Mesenchymal stem cell (in vitro differentiated cells and primary cell): ENCODE results near the gene ARSG.
A peak's percentile ranks its signal among the peaks of the same experiment; 100 is the strongest.

Source experiments
- DNase-seq: peaks from one replicate; pipeline ENCODE4 v3.0.0-alpha.2; 2013
- H2AFZ ChIP-seq: one replicate; pipeline ENCODE4 v1.6.1; 2013; ENCODE audit warnings: low read depth, mild to moderate bottlenecking, control low read depth, inconsistent platforms, low read length, moderate library complexity
- H2AK5ac ChIP-seq: 2 replicates; pipeline ENCODE4 v1.6.1; 2013; ENCODE audit warnings: low read length, moderate library complexity, mild to moderate bottlenecking, inconsistent platforms; ENCODE audit not compliant: severe bottlenecking
- H2BK120ac ChIP-seq: one replicate; pipeline ENCODE4 v1.6.1; 2013; ENCODE audit warnings: low read depth, mild to moderate bottlenecking, inconsistent platforms, low read length, moderate library complexity
- H2BK12ac ChIP-seq, 2 experiments: one replicate each; pipeline ENCODE4 v1.6.1; 2013; ENCODE audit warnings: inconsistent platforms in 2 of 2, low read length in 2 of 2, mild to moderate bottlenecking in 2 of 2, moderate library complexity in 2 of 2, control low read depth in 1 of 2
- H2BK15ac ChIP-seq: one replicate; pipeline ENCODE4 v1.6.1; 2013; ENCODE audit warnings: mild to moderate bottlenecking, low read depth, inconsistent platforms; ENCODE audit not compliant: poor library complexity, severe bottlenecking
- H2BK5ac ChIP-seq: 2 replicates; pipeline ENCODE4 v1.6.1; 2013; ENCODE audit warnings: low read depth, mild to moderate bottlenecking, low read length, control low read depth, inconsistent platforms; ENCODE audit not compliant: poor library complexity, severe bottlenecking
- H3K14ac ChIP-seq, 2 experiments: one replicate each; pipeline ENCODE4 v1.6.1; 2013; ENCODE audit warnings: inconsistent platforms in 2 of 2, low read length in 2 of 2, control low read depth in 1 of 2, mild to moderate bottlenecking in 1 of 2, moderate library complexity in 1 of 2
- H3K18ac ChIP-seq, 2 experiments: one replicate each; pipeline ENCODE4 v1.6.1; 2013; ENCODE audit warnings: inconsistent platforms in 2 of 2, low read length in 2 of 2, control low read depth in 1 of 2, low read depth in 1 of 2, mild to moderate bottlenecking in 1 of 2
- H3K23ac ChIP-seq, 2 experiments: one replicate each; pipeline ENCODE4 v1.6.1; 2013; ENCODE audit warnings: inconsistent platforms in 2 of 2, low read length in 2 of 2, mild to moderate bottlenecking in 2 of 2, moderate library complexity in 2 of 2, control low read depth in 1 of 2
- H3K27ac ChIP-seq: 2 replicates; pipeline ENCODE4 v1.5.1; 2013; ENCODE audit warnings: mild to moderate bottlenecking, moderate library complexity, low read length, control low read depth, inconsistent platforms; ENCODE audit not compliant: poor library complexity, severe bottlenecking
- H3K27me3 ChIP-seq, 2 experiments: 2 replicates each; pipeline versions ENCODE4 v1.6.1 to v1.7.0; 2013; ENCODE audit warnings: low read length in 2 of 2, mild to moderate bottlenecking in 2 of 2, moderate library complexity in 2 of 2, control low read depth in 1 of 2, inconsistent platforms in 1 of 2; ENCODE audit not compliant: control insufficient read depth in 1 of 2, insufficient read depth in 1 of 2
- H3K36me3 ChIP-seq, 2 experiments: 2 replicates each; pipeline versions ENCODE4 v1.6.1 to v1.7.0; 2013; ENCODE audit warnings: low read length in 2 of 2, control low read depth in 1 of 2, inconsistent platforms in 1 of 2, low read depth in 1 of 2, mild to moderate bottlenecking in 1 of 2; ENCODE audit not compliant: insufficient read depth in 2 of 2, control insufficient read depth in 1 of 2
- H3K4ac ChIP-seq, 2 experiments: one replicate each; pipeline ENCODE4 v1.6.1; 2013; ENCODE audit warnings: inconsistent platforms in 2 of 2, low read length in 2 of 2, mild to moderate bottlenecking in 2 of 2, moderate library complexity in 2 of 2, control low read depth in 1 of 2, low read depth in 1 of 2
- H3K4me1 ChIP-seq: 2 replicates; pipeline ENCODE4 v1.6.1; 2013; ENCODE audit warnings: low read depth, low read length, control low read depth; ENCODE audit not compliant: control insufficient read depth, insufficient read depth
- H3K4me2 ChIP-seq: 2 replicates; pipeline ENCODE4 v1.6.1; 2013; ENCODE audit warnings: low read length, mild to moderate bottlenecking, inconsistent platforms; ENCODE audit not compliant: poor library complexity, severe bottlenecking
- H3K4me3 ChIP-seq, 2 experiments: 2 replicates each; pipeline versions ENCODE4 v1.5.1 to v1.7.0; 2013; ENCODE audit warnings: low read length in 2 of 2, mild to moderate bottlenecking in 2 of 2, control low read depth in 1 of 2, low read depth in 1 of 2; ENCODE audit not compliant: insufficient read depth in 1 of 2
- H3K79me1 ChIP-seq: replicated peaks from 2 replicates; pipeline ENCODE4 v1.6.1; 2013; ENCODE audit warnings: mild to moderate bottlenecking, control low read depth, low read length, inconsistent platforms; ENCODE audit not compliant: poor library complexity, severe bottlenecking
- H3K9ac ChIP-seq: 2 replicates; pipeline ENCODE4 v1.7.0; 2013; ENCODE audit warnings: mild to moderate bottlenecking, low read length, moderate library complexity
- H3K9me3 ChIP-seq: 2 replicates; pipeline ENCODE4 v1.7.0; 2013; ENCODE audit warnings: mild to moderate bottlenecking, low read length; ENCODE audit not compliant: control insufficient read depth
- H4K8ac ChIP-seq: one replicate; pipeline ENCODE4 v1.6.1; 2013; ENCODE audit warnings: inconsistent platforms, mild to moderate bottlenecking, low read length, moderate library complexity
- H4K91ac ChIP-seq: one replicate; pipeline ENCODE4 v1.6.1; 2013; ENCODE audit warnings: mild to moderate bottlenecking, low read length, inconsistent platforms
- WGBS: methylation state at CpG from one replicate; pipeline ENCODE4 v1.1.7; 2013; ENCODE audit warnings: mixed read lengths; 5-methylcytosine and 5-hydroxymethylcytosine counted together

ARSG gene

DNA sequence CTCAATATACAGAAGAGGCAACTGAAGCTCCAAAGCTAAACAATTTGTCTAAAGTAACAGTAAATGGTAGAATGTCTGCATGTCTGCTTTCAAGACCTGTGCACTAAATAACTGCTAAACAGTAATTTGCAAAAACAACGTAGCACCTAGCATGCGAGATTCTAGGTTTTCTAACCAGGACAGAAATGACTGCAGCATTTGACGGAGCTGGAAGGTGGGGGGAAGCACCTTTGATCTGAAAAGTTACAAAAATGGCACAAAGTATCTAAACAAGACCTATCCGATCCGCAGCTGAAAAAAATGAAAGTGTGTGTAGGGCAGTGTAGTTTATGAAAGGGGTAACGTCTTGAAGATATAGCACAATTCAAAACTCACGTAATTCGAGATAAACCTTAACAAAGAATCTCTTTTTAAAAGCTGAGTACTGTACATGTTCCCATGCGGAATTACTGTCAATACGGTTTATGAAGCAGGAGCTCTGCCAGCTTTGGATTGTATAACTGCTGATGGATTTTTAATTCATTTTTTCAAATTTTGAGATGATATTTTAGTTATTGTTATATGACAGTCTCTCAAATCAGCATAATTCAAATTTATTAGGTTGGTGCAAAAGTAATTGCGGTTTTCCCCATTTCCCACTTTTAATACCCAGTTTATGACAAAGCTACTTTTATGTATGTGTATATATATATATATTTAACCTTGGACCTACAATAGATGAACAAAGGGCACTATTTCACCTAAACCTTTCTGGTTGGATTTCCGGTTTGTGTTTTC, 167.2 kb downstream of the ARSG start:
- no peak overlapping the region for H2AK5ac ChIP-seq
- DNase-seq, result no peak
- no peak overlapping the region for H2BK5ac ChIP-seq
- no peak overlapping the region for H4K91ac ChIP-seq
- H3K79me1 ChIP-seq, result peaks cover 2% of the 10 kb centered on the region
- H2AFZ ChIP-seq, result no peak overlapping the region
- no peak overlapping the region for H2BK12ac ChIP-seq
- peak overlapping the region; percentile 94 for H3K4me2 ChIP-seq
- no peaks in the 10 kb centered on the region for H3K9me3 ChIP-seq
- H2BK15ac ChIP-seq, result no peak overlapping the region
- no peak overlapping the region for H3K23ac ChIP-seq
- peak overlapping the region in 1 of 2 experiments; percentile 86 for H3K4me3 ChIP-seq
- H2BK120ac ChIP-seq, result no peak overlapping the region
- H3K4ac ChIP-seq, result no peak overlapping the region
- WGBS, result 46% methylated on average over 5 of the region's 12 CpGs
- H3K27ac ChIP-seq, result no peak overlapping the region
- no peaks in the 10 kb centered on the region for H3K27me3 ChIP-seq
- H3K14ac ChIP-seq, result no peak overlapping the region
- H3K36me3 ChIP-seq, result peaks cover 0 to 14% of the 10 kb centered on the region in 2 experiments
- H3K9ac ChIP-seq, result peak overlapping the region; percentile 94
- peaks cover 7% of the 10 kb centered on the region for H3K4me1 ChIP-seq
- H3K18ac ChIP-seq, result no peak overlapping the region
- no peak overlapping the region for H4K8ac ChIP-seq

DNA sequence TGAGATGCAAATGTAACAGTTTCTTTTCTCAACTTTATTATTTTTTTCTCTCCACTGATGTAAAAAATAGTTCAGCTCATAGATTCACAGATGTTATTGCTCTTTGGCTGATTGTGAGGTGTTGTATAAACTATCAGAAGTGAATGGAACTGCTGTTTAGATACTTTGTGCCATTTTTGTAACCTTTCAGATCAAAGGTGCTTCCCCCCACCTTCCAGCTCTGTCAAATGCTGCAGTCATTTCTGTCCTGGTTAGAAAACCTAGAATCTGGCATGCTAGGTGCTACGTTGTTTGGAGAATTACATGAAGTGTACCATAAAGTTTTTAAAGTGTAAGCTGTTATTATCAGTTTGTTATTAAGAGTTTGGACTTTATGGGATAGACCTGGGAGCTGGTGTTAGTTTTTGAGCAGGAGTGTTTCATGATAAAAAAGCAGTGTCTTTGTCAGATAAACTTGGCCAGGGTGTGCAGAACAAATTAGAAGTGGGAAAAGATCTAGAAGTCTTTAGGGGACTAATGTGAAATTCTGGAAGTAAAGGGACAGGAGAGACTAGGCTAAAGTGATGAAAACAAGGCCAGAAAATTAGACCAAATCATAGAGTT, 167.8 kb downstream of the ARSG start:
- Histone ChIP-seq H3K27me3 (no peaks in the 10 kb centered on the region), H4K8ac (no peak overlapping the region), H3K14ac (no peak overlapping the region), H3K4ac (no peak overlapping the region), H3K23ac (no peak overlapping the region), H3K18ac (no peak overlapping the region), H2AK5ac (no peak overlapping the region), H2BK12ac (no peak overlapping the region), H2AFZ (no peak overlapping the region), H2BK15ac (no peak overlapping the region), H3K27ac (no peak overlapping the region), H4K91ac (no peak overlapping the region), H3K4me2 (no peak overlapping the region), H3K9ac (peak overlapping the region; percentile 94), H3K9me3 (no peaks in the 10 kb centered on the region), H2BK120ac (no peak overlapping the region), H2BK5ac (no peak overlapping the region), H3K4me1 (peaks cover 6% of the 10 kb centered on the region), H3K36me3 (peaks cover 0 to 8% of the 10 kb centered on the region in 2 experiments), H3K4me3 (no peak overlapping the region), H3K79me1 (peaks cover 2% of the 10 kb centered on the region)
- no peak for DNase-seq
- WGBS, result 52% methylated on average over 1 of the region's 1 CpG

DNA sequence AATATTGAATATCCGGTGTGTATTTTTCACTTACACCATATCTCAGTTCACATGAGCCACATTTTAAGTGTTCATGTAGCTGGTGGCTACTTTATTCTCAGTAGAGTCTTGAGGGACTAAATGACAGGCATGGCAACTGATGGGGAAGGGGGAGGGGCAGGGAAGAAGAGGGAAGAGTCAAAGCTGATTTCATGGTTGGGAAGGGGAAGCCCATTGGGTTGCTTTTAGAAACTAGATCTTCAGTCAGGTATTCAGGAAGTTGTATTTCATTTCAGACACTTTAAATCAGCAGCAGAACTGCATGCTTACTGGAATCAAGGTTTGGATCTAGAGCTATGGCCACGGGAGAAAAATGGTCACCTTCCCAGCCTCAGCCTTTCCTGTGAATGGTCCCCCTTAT, 168.9 kb downstream of the ARSG start:
- Histone ChIP-seq H2BK5ac (no peak overlapping the region), H3K79me1 (peaks cover 2% of the 10 kb centered on the region), H3K14ac (no peak overlapping the region), H4K91ac (no peak overlapping the region), H3K27ac (no peak overlapping the region), H3K4me1 (peaks cover 6% of the 10 kb centered on the region), H2AFZ (no peak overlapping the region), H3K23ac (no peak overlapping the region), H3K36me3 (no peaks in the 10 kb centered on the region), H3K4me3 (no peak overlapping the region), H4K8ac (no peak overlapping the region), H3K18ac (no peak overlapping the region), H3K4me2 (no peak overlapping the region), H3K9ac (no peak overlapping the region), H2BK120ac (no peak overlapping the region), H2BK15ac (no peak overlapping the region), H3K27me3 (no peaks in the 10 kb centered on the region), H3K4ac (no peak overlapping the region), H3K9me3 (no peaks in the 10 kb centered on the region), H2BK12ac (peak overlapping the region in 1 of 2 experiments; percentile 54), H2AK5ac (no peak overlapping the region)
- 88% methylated on average over 1 of the region's 2 CpGs for WGBS
- DNase-seq, result no peak

DNA sequence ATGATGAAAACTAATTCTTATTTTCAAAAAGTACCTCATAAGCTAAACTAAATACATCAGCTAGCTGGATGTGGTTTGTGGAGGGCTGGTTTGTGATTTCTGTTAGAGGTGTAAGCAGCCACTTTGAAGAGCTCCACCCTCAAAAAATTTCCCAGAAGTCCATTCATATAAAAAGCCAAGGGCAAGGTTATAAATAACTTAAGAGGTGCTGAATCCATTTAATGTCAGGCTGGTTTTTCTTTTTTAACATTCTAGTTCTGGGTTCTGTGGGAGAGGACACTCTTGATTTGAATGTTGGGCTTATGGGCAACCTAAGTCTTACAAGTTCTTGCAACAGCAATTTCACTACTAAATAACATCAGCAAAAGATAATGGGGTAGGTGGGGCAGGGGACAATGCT, 169.4 kb downstream of the ARSG start:
- Histone ChIP-seq H3K9me3 (no peaks in the 10 kb centered on the region), H2BK15ac (no peak overlapping the region), H3K4ac (no peak overlapping the region), H2AK5ac (no peak overlapping the region), H2AFZ (no peak overlapping the region), H3K4me3 (no peak overlapping the region), H2BK120ac (no peak overlapping the region), H3K4me2 (no peak overlapping the region), H3K23ac (no peak overlapping the region), H3K4me1 (peaks cover 6% of the 10 kb centered on the region), H3K27ac (no peak overlapping the region), H3K18ac (no peak overlapping the region), H4K8ac (no peak overlapping the region), H2BK12ac (no peak overlapping the region), H3K79me1 (peaks cover 2% of the 10 kb centered on the region), H3K14ac (no peak overlapping the region), H3K36me3 (no peaks in the 10 kb centered on the region), H3K9ac (peak overlapping the region; percentile 15), H2BK5ac (no peak overlapping the region), H3K27me3 (no peaks in the 10 kb centered on the region), H4K91ac (no peak overlapping the region)
- no peak for DNase-seq
